ENCODE data around the gene RSPRY1. TPM values are rescaled to one million over a fixed set of nuclear protein-coding genes. Genes with fewer than 3 reads are reported as not detected.
"Not testable (repeated sequence)": the region's sequence is repeated elsewhere in the genome, so short reads cannot be mapped to it uniquely, and the experiment has no call there.

The RSPRY1 gene
- total RNA-seq, 1 donor from 2014 or later = 69.7 TPM

GRCh38 chr16:57184887-57185445 lies 1.2 kb upstream of the RSPRY1 start:
- FAIRE-seq (no peak), DNase-seq (ENCODE audit: low spot score in 2 of 2) (no peak)

- FAIRE-seq (no peak), DNase-seq (ENCODE audit: low spot score in 2 of 2) (no peak)
Measured at GRCh38 chr16:57185446-57185944, 634 bp upstream of the RSPRY1 start.

GRCh38 chr16:57186872-57187854 lies 1.0 kb downstream of the RSPRY1 start:
- FAIRE-seq (no peak), DNase-seq (ENCODE audit: low spot score in 2 of 2) (no peak)

DNA sequence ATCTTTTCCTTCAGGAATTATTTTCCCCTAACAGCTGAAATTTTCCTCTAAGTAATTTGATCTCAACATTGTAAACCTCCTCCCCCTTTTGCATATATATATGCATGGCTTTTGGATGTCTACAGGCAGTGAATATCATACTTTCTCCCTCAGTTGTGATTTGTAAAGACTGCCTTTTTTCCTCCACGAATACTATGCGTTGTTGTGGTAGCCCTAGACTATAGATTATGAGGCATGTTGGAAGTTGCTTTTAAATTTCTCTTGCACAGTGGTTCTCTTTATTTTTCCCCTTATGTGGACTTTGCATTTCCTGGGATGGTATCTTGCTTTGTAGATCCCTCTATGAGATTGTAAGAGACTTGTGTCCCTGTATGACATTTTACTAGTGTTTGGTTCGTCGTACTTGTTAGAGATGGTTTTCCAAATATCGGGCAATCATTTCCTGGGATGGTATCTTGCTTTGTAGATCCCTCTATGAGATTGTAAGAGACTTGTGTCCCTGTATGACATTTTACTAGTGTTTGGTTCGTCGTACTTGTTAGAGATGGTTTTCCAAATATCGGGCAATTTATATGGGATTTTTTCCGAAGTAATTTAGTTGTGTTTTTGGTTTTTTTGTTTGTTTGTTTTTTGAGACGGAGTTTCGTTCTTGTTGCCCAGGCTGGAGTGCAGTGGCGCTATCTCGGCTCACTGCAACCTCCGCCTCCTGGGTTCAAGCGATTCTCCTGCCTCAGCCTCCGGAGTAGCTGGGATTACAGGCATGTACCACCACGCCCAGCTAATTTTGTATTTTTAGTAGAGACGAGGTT lies 2.0 kb downstream of the RSPRY1 start:
- FAIRE-seq; DNase-seq (ENCODE audit: low spot score in 2 of 2): not testable (repeated sequence)

GRCh38 chr16:57188711-57189002 lies 2.5 kb downstream of the RSPRY1 start:
- FAIRE-seq (no peak), DNase-seq (ENCODE audit: low spot score in 2 of 2) (no peak)

DNA sequence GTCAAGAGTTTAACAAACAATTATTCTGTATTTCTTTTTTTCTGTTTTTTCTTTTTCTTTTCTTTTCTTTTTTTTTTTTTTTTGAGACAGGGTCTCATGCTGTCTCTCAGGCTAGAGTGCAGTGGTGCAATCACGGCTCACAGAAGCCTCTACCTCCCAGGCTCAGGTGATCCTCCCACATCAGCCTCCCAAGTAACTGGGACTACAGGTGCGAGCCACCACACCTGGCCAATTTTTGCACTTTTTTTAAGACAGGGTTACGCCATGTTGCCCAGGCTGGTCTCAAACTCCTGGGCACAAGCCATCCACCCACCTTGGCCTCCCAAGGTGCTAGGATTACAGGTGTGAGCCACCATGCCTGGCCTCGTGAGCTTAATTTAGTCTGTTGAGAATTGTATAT lies 3.4 kb downstream of the RSPRY1 start:
- not testable (repeated sequence) for DNase-seq (ENCODE audit: low spot score in 2 of 2); FAIRE-seq

DNA sequence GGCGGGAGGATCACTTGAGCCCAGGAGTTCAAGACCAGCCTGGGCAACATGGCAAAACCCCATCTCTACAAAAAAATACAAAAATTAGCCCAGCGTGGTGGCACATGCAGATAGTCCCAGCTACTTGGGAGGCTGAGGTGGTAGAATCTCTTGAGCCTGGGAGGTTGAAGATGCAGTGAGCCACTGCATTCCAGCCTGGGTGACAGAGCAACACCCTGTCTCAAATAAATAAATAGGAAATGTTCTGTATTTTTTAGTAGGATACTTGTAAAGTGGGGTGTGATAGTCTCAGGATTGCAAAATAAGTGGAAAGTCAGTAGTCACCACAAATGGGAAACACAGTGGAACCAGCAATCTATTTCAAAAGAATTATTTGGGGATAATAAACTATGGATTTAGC lies 4.0 kb downstream of the RSPRY1 start:
- no peak for FAIRE-seq
- no peak for DNase-seq (ENCODE audit: low spot score in 2 of 2)

DNA sequence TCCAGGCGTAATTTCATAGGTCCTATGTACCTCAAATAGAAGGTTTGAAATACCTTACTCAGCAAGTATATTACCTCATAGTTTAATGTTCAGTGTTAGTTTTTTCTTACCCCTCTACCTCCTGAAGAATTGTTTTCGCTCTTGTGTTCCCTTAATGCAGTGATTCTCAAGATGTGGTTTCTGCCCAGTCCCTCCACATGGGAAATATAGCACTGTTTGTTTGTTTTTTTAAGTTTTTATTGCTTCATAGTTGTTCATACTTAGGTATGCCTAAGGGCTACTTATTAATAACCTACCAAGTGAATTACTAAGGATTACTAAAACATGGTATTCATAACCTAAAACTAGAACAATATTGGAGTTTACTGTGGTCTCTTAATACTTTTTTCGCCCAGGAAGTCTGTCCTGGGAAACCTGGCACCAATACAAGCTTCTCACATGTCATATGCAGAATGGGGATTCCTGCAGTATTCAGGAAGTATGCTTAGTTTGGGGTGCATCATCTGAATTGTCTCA lies 5.0 kb downstream of the RSPRY1 start:
- FAIRE-seq = no peak

GRCh38 chr16:57192146-57192545 lies 6.0 kb downstream of the RSPRY1 start:
- no peak for FAIRE-seq
- no peak for DNase-seq (ENCODE audit: low spot score in 2 of 2)

More for the DNA sequence above, 5.0 kb downstream of the RSPRY1 start:
- DNase-seq (ENCODE audit: low spot score in 2 of 2) = no peak

- FAIRE-seq (no peak), DNase-seq (ENCODE audit: low spot score in 2 of 2) (no peak)
Measured at GRCh38 chr16:57192720-57193486, 6.8 kb downstream of the RSPRY1 start.

DNA sequence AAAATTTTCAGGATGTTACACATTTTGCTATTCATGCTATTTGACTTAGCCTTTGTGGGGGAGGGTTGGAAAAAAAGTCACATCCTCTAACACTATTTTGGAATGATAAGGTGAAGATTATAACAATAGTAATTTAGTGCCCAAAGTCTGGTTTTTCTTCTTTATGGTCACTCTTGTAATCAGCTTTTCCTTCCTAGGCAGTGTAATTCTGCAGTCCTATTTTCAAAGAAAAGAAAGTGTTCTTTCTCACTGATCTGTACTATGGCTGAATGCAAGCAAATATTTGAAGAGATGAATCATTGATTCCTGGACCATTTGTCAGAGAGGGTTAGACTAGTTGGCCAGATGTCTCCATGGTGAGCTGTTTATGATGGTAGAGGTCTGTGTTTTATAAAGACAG lies 8.4 kb downstream of the RSPRY1 start:
- DNase-seq (ENCODE audit: low spot score in 2 of 2) (no peak), FAIRE-seq (no peak)

- DNase-seq (ENCODE audit: low spot score in 2 of 2) = no peak
Measured at GRCh38 chr16:57196286-57196685, 10.2 kb downstream of the RSPRY1 start.

GRCh38 chr16:57196753-57197152 lies 10.6 kb downstream of the RSPRY1 start:
- DNase-seq (ENCODE audit: low spot score in 2 of 2) = no peak
- no peak for FAIRE-seq

More at GRCh38 chr16:57196286-57196685, 10.2 kb downstream of the RSPRY1 start:
- FAIRE-seq = no peak

- DNase-seq (ENCODE audit: low spot score in 2 of 2); FAIRE-seq: not testable (repeated sequence)
Measured at GRCh38 chr16:57200321-57200720, 14.2 kb downstream of the RSPRY1 start.

GRCh38 chr16:57200926-57201325 lies 14.8 kb downstream of the RSPRY1 start:
- DNase-seq (ENCODE audit: low spot score in 2 of 2); FAIRE-seq: not testable (repeated sequence)

DNA sequence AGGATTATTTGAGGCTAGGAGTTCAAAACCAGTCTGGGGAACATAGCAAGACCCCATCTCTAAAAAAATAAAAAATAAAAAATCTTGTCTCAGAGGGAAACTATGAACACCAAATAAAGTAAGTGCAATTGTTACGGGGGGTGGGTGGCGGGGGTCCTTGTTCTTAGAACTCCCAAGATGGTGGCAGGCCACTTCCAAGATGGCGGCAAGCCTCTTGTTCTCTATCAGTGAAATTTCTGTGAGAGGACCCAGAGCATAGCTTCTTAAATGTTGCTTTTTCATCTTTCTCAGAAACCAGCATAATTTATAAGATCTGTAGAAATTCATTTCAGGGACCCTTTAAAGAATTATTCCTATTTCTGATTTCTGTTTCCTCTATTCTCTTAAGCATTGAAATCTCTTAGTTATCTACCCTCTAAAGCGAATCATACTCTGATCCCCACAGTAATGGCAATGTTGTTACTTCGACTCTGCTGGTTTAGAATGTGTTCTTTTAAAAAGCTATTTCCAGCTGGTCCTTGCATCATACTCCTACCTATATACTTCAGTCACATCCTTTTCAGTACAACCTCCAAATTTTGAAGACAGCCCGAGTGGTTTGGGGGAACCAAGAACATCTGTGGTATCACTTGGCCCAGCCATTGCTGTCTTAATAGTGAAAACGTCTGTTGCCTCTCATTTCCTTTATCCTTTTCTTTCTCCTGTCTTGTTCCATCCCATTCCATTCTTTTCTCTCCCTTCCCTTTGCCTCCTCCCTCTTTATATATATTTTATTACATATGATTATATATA lies 16.2 kb downstream of the RSPRY1 start:
- no peak for FAIRE-seq
- no peak for DNase-seq (ENCODE audit: low spot score in 2 of 2)

DNA sequence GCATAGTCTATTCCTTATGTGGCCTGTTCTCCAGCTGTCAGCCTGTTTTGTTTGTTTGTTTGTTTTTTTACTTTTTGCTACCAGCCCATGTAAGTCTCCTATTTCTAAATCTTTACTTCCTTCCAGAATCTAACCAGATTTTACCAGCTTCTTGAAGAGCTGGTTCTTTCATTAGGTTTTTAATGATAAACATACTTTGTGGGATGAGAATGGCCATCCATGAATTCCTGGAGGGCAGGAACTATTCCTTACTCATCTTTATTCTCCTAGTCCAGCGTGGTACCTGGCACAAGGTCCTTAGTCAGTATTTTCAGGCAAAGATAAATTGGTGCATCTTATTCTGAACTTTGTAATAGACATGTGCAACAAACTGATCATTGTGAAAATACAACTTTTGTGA lies 17.3 kb downstream of the RSPRY1 start:
- DNase-seq (ENCODE audit: low spot score in 2 of 2) = no peak
- no peak for FAIRE-seq

- DNase-seq (ENCODE audit: low spot score in 2 of 2) (no peak), FAIRE-seq (no peak)
Measured at GRCh38 chr16:57204675-57205074, 18.5 kb downstream of the RSPRY1 start.

DNA sequence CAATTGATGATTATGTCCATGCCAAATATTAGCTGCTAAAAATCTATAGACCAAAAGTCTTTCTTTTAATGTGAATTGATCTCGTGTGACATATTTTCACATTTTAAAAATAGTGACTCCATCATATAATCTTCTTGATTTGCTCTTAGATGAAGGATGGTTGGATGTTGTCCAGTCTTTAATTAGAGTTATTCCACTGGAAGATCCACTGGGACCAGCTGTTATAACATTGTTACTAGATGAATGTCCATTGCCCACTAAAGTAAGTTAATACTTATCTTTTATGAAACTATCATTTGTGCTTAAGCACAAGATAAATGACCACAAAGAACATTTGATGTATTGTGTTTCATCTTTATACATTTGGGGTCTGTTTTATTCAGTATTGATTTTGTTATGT lies 22.8 kb downstream of the RSPRY1 start:
- DNase-seq (ENCODE audit: low spot score in 2 of 2) (no peak), FAIRE-seq (no peak)

All from frontal cortex (tissue), 4 donors.